Neural cell (in vitro differentiated cells): ENCODE measurements around the gene TRAK1.
"Not testable (repeated sequence)": the region's sequence is repeated elsewhere in the genome, so short reads cannot be mapped to it uniquely, and the experiment has no call there.

Source experiments
- CTCF ChIP-seq: fragments of 450-650 bp; IDR thresholded peaks from 2 replicates; pipeline ENCODE4 v1.5.1; 2014; ENCODE audit warnings: antibody characterized with exemption, mild to moderate bottlenecking, moderate library complexity; ENCODE audit not compliant: poor library complexity, severe bottlenecking
- POLR2AphosphoS5 ChIP-seq: IDR thresholded peaks from 2 replicates; pipeline ENCODE4 v1.6.1; 2012
- SMC3 ChIP-seq: fragments of 450-650 bp; conservative IDR thresholded peaks from 2 replicates; pipeline ENCODE4 v1.6.1; 2014; ENCODE audit warnings: antibody characterized with exemption, mild to moderate bottlenecking, moderate library complexity; ENCODE audit not compliant: poor library complexity

- TF ChIP-seq CTCF, POLR2AphosphoS5, SMC3: not testable (repeated sequence)
Observed at GRCh38 chr3:42048526-42048925, 42.6 kb upstream of the TRAK1 start.
